Keratinocyte (primary cell): ENCODE data around the gene DLX3. TPM values are rescaled to one million over a fixed set of nuclear protein-coding genes. Genes with fewer than 3 reads are reported as not detected.

Source experiments
- DNase-seq: peaks from one replicate; pipeline ENCODE4 v3.0.0-alpha.2; 2011; ENCODE audit warnings: low read depth, missing footprints, low spot score
- FAIRE-seq: peaks from 2 replicates; lab custom pipeline; 2011; peaks lifted over from hg19 to GRCh38; lab: Jason Lieb, UNC
- H2AFZ ChIP-seq: 2 replicates; pipeline ENCODE4 v1.6.0; 2012; ENCODE audit warnings: low read length, control low read depth, inconsistent platforms; ENCODE audit not compliant: control insufficient read depth
- H3K27ac ChIP-seq: 2 replicates; pipeline ENCODE4 v1.5.1; 2011; ENCODE audit warnings: low read length; ENCODE audit not compliant: control insufficient read depth, insufficient read depth
- H3K27me3 ChIP-seq: 3 replicates; pipeline ENCODE4 v1.6.0; 2011; ENCODE audit warnings: low read length; ENCODE audit not compliant: control insufficient read depth, insufficient read depth; ENCODE audit errors: extremely low read depth
- H3K36me3 ChIP-seq, 2 experiments: 2 replicates in 1 of 2; 3 replicates in 1 of 2; pipeline ENCODE4 v1.5.1; 2011; ENCODE audit warnings: low read length in 2 of 2, mild to moderate bottlenecking in 1 of 2; ENCODE audit not compliant: control insufficient read depth in 2 of 2, insufficient read depth in 2 of 2; ENCODE audit errors: extremely low read depth in 1 of 2
- H3K4me1 ChIP-seq: 3 replicates; pipeline ENCODE4 v1.5.1; 2011; ENCODE audit warnings: low read length; ENCODE audit not compliant: control insufficient read depth, insufficient read depth; ENCODE audit errors: extremely low read depth
- H3K4me2 ChIP-seq: 3 replicates; pipeline ENCODE4 v1.6.0; 2011; ENCODE audit warnings: low read depth, low read length; ENCODE audit not compliant: control insufficient read depth, insufficient read depth; ENCODE audit errors: extremely low read depth
- H3K4me3 ChIP-seq, 3 experiments: fragments of 200-600 bp in 1 of 3; sonication (generic) in 1 of 3; 2 replicates in 2 of 3; 3 replicates in 1 of 3; pipeline ENCODE4 v1.5.1; 2011 to 2016; ENCODE audit warnings: low read length in 3 of 3, mild to moderate bottlenecking in 3 of 3, control low read depth in 2 of 3, inconsistent platforms in 1 of 3, low read depth in 1 of 3, mixed read lengths in 1 of 3, mixed run types in 1 of 3, moderate library complexity in 1 of 3; ENCODE audit not compliant: control insufficient read depth in 2 of 3, insufficient read depth in 2 of 3; ENCODE audit errors: extremely low read depth in 1 of 3
- H3K79me2 ChIP-seq: 2 replicates; pipeline ENCODE4 v1.6.0; 2012; ENCODE audit warnings: low read length; ENCODE audit not compliant: control insufficient read depth, insufficient read depth
- H3K9ac ChIP-seq: 3 replicates; pipeline ENCODE4 v1.6.0; 2011; ENCODE audit warnings: low read length; ENCODE audit not compliant: control insufficient read depth, insufficient read depth; ENCODE audit errors: extremely low read depth
- H3K9me1 ChIP-seq: 3 replicates; pipeline ENCODE4 v1.6.0; 2011; ENCODE audit warnings: low read length; ENCODE audit not compliant: control insufficient read depth, insufficient read depth; ENCODE audit errors: extremely low read depth
- H3K9me3 ChIP-seq: 2 replicates; pipeline ENCODE4 v1.5.1; 2012; ENCODE audit warnings: low read depth, low read length; ENCODE audit not compliant: control insufficient read depth
- H4K20me1 ChIP-seq: 3 replicates; pipeline ENCODE4 v1.6.0; 2011; ENCODE audit warnings: low read length; ENCODE audit not compliant: control insufficient read depth, insufficient read depth; ENCODE audit errors: extremely low read depth
- CTCF ChIP-seq, 3 experiments: IDR thresholded peaks in 1 of 3; conservative IDR thresholded peaks in 1 of 3; optimal IDR thresholded peaks in 1 of 3; 2 replicates in 2 of 3; 3 replicates in 1 of 3; pipeline versions ENCODE3 to v1.5.1; 2011; ENCODE audit warnings: low read length in 3 of 3, mild to moderate bottlenecking in 3 of 3, moderate library complexity in 2 of 3, control low read depth in 1 of 3, inconsistent platforms in 1 of 3; ENCODE audit not compliant: insufficient read depth in 2 of 3; ENCODE audit errors: extremely low read depth in 1 of 3
- EZH2 ChIP-seq: IDR thresholded peaks from one replicate; pipeline ENCODE4 v1.6.1; 2012; ENCODE audit warnings: inconsistent platforms, mild to moderate bottlenecking, low read length, moderate library complexity
- dilution Hi-C: fragments of 300-500 bp; cut with MboI; formaldehyde crosslinking; loops from one replicate; pipeline ENCODE4 v1.7.0; 2020; ENCODE audit warnings: low sequenced_read_pairs; ENCODE audit not compliant: extremely low pct_ligation_motif_present
- polyA plus RNA-seq, 5 experiments: library from polyadenylated mRNA; depleted of rRNA in 3 of 5; stranded (reverse) in 3 of 5; stranded (forward) in 1 of 5; unstranded in 1 of 5; fragments of >200 nt; gene quantifications; 1 replicate in 1 of 5; 2 replicates in 3 of 5; 3 replicates in 1 of 5; pipeline versions ENCODE4 v1.2.1 to v1.2.3, GENCODE V29; 2011 to 2012; ENCODE audit warnings: missing spikeins in 2 of 5, low read depth in 1 of 5, low replicate concordance in 1 of 5

DLX3 gene
- polyA plus RNA-seq, 1 donor (not counting 4 experiments of a cell fraction or from before 2014, with no cell fraction given) = 0.72 TPM

GRCh38 chr17:49996121-49996494 is 1.1 kb upstream of the DLX3 start:
- dilution Hi-C loops = loop anchor here (10.0 kb wide), 1 partner anchor 111 kb away; no protein-coding TSS in a partner anchor
- no peak overlapping the region for H3K4me3 ChIP-seq

DNA sequence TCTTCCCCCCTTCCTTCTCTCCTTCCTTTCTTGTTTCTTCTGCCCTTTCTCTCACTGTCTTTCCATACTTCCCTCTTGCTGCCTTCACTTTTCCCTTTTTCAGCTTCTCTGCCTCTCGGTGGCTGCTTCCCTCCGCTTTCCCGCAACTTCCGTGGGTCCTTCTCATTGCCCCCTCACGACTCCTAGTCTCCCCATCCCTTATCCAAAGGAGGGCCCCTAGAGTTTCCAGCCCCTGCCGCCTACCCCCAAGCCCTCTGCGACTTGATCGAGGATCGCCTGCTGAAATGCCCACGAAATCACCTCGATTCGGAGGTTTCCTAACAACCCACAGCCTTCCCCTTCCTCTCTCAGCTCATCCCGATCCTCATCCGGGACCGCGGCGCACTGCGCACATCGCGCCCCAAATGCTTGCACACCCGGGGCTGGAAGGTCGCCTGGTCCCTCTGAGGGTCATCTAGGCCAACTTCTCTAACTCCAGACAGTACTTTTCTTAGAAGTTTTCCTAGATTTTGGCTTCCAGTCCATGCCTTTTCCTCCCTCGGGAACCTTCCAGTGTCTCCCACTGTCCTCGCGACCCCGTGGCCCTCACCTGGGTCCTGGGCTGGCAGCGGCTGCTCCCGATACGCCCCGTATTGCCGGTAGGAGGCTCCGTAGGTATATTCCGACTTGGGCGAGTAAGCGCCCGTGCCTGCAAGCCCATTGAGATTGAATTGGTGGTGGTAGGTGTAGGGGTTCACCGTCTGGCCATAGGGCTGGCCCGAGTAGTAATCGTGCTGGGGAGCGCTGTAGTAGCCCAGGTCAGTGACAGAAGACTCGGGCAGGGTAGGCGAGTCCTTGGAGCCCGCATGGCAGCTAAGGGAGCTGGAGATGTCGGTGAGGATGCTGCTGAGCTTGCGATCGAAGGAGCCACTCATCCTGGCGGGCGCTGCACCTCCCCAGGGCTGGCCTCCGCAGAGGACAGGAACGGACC is 654 bp downstream of the DLX3 start:
- Histone ChIP-seq H4K20me1 (no peaks in the 10 kb centered on the region), H3K27me3 (peaks cover 30% of the 10 kb centered on the region), H3K4me2 (peak overlapping the region; percentile 92), H3K36me3 (peaks cover 0 to 2% of the 10 kb centered on the region in 2 experiments), H3K27ac (no peak overlapping the region), H3K4me1 (peaks cover 37% of the 10 kb centered on the region), H3K9me3 (no peaks in the 10 kb centered on the region), H2AFZ (peak overlapping the region; percentile 74), H3K79me2 (no peaks in the 10 kb centered on the region), H3K9ac (peak overlapping the region; percentile 52), H3K9me1 (no peaks in the 10 kb centered on the region), H3K4me3 (peak overlapping the region; percentile 48 to 71 (median 63))
- DNase-seq (no peak), FAIRE-seq (no peak)
- peak in 2 of 3 experiments; percentile 35 to 36 for TF ChIP-seq CTCF (optimal IDR thresholded peaks at IDR 0.05 in 1 of 3, IDR thresholded peaks at IDR 0.05 in 1 of 3, conservative IDR thresholded peaks at IDR 0.05 in 1 of 3; ENCODE audit: extremely low read depth in 1 of 3, insufficient read depth in 2 of 3, low read length in 3 of 3)
- peak; percentile 54 for TF ChIP-seq EZH2
- dilution Hi-C loops = loop anchor here (10.0 kb wide), 1 partner anchor 110 kb away; no protein-coding TSS in a partner anchor

More at GRCh38 chr17:49996121-49996494, 1.1 kb upstream of the DLX3 start:
- no peak overlapping the region for H3K27ac ChIP-seq
- no peaks in the 10 kb centered on the region for H3K9me1 ChIP-seq
- peak overlapping the region; percentile 88 for H3K4me2 ChIP-seq
- H4K20me1 ChIP-seq = no peaks in the 10 kb centered on the region
- peaks cover 37% of the 10 kb centered on the region for H3K4me1 ChIP-seq
- H3K9me3 ChIP-seq = no peaks in the 10 kb centered on the region
- TF ChIP-seq EZH2 = no peak
- TF ChIP-seq CTCF (optimal IDR thresholded peaks at IDR 0.05 in 1 of 3, IDR thresholded peaks at IDR 0.05 in 1 of 3, conservative IDR thresholded peaks at IDR 0.05 in 1 of 3; ENCODE audit: extremely low read depth in 1 of 3, insufficient read depth in 2 of 3, low read length in 3 of 3) = no peak
- H3K79me2 ChIP-seq = no peaks in the 10 kb centered on the region
- peaks cover 43% of the 10 kb centered on the region for H3K27me3 ChIP-seq
- FAIRE-seq = no peak
- no peak for DNase-seq
- H3K36me3 ChIP-seq = peaks cover 0 to 1% of the 10 kb centered on the region in 2 experiments
- H3K9ac ChIP-seq = no peak overlapping the region
- H2AFZ ChIP-seq = no peak overlapping the region
